ENCODE measurements around the gene CWH43.
A peak's percentile ranks its signal among the peaks of the same experiment; 100 is the strongest.
"Not testable (repeated sequence)": the region's sequence is repeated elsewhere in the genome, so short reads cannot be mapped to it uniquely, and the experiment has no call there.

CWH43 gene

DNA sequence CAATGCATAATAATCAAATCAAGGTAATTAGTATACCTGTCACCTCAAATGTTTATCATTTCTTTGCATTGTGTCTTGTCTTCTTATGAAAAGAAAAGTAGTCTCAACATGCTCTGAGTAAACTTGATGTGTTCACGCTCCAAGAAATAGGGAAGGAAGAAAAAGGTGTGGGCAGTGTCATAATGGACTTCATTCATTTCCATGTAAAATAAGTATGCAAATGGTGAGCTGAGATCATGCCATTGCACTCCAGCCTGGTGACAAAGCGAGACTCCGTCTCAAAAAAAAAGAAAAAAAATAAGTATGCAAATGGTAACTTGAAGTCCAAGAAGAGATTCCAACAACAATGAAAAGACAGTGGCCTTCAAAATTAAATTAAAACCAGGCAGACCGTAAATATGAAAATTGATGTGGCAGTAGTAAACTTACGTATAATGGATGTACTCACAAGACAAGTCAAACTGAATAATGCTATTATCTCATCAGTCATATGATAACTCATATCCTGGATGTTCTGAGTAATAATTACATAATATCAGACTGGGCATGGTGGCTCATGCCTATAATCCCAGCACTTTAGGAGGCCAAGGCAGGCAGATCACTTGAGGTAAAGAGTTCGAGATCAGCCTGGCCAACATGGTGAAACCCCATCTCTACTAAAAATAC is 6.0 kb upstream of the CWH43 start:
- ATAC-seq, result no peak

DNA sequence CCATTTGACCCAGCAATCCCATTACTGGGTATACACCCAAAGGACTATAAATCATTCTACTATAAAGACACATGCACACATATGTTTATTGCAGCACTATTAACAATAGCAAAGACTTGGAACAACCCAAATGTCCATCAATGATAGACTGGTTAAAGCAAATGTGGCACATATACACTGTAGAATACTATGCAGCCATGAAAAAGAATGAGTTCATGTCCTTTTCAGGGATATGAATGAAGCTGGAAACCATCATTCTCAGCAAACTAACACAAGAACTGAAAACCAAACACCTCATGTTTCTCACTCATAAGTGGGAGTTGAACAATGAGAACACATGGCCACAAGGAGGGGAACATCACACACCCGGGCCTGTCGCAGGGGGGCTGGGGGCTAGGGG is 2.1 kb upstream of the CWH43 start:
- not testable (repeated sequence) for ATAC-seq

DNA sequence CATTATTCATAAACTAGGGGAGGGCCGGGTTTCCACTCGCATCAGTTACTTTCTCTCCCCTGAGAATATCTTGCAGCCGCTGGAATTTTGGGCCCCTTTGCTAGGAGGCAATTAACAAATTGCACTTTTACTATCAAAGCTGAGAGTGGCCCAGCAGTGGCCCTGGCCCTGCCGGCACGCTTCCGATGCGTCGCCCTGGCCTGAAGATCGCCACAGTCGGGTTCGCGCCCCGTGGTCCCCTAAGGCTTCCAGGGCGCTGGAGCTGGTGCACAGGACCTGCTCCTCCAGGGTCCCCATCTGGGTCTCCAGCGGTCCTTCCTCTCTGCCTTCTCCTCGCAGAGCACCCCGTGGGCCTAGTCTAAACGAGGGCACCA is 486 bp upstream of the CWH43 start:
- ATAC-seq, result no peak

DNA sequence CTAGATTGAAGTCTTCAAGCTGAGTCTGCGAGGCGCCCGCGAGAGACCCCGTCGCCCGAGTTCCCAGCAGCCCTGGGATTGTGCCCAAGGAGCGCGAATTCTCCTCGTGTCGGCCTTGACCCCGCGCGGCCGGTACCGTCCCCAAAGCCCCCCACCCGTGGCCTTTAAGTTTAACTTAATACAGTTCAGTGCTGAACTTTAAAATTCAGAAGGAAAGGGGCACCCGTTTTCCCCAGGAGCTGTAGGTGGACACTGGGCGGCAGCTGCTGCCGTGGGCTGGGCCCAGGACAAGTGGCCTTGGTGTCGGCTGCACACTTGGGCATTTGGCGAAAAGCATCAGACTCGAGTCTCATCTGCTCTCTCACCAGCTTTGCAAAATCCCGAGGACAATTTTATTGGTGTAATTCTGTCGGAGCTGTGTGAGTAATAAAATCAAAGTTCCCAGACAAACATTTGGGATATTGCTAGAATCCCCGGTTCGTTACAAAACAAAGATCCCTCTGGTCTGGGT is 634 bp downstream of the CWH43 start:
- no peak for ATAC-seq

DNA sequence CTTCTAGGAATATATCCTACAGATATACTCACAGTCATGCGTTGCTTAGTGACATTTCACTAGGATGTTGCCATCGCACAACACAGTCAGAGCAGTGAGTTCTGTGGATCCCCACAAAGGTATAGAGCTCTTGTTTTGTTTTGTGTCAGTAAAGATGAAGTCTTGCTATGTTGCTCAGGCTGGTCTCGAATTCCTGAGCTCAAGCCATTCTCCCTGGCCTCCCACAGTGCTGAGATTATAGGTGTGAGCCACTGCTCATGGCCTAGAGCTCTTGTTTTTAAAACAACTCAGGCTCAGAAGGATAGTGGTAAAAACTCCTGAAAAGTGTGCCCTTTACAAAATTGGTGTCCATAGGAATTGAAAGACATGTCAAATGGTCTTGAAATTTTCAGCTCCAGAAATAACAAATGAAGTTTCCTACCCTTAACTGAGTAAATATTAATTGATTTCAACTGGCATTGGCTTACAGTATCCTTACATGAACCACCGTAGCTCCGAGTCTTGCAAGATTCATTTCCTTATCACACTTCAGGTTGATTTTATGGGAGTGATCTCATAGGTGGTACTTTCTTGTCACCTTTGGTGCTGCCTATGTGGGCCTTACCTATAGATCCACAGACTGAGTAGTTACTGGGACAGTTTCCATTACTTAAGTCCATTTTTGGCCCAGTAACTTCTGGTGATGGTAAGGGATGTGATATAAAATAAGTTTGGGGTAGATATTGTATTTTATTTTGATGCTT is 3.6 kb downstream of the CWH43 start:
- no peak for ATAC-seq

DNA sequence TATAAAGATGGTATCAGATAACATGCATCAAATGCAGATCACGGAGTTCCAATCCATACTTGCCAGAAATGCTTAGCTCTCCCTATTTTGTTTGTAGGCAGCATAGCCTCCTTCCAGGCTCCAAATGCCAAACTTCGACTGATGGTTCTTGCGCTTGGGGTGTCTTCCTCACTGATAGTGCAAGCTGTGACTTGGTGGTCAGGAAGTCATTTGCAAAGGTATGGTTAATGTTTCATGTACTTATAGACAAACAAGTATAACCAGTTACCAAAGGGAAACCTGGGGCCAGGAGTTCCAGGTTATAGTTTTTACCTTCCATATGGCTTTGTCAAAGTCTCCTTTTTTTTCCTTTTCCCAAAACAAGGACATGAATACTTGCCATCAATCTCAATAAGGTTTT is 5.3 kb downstream of the CWH43 start:
- no peak for ATAC-seq

DNA sequence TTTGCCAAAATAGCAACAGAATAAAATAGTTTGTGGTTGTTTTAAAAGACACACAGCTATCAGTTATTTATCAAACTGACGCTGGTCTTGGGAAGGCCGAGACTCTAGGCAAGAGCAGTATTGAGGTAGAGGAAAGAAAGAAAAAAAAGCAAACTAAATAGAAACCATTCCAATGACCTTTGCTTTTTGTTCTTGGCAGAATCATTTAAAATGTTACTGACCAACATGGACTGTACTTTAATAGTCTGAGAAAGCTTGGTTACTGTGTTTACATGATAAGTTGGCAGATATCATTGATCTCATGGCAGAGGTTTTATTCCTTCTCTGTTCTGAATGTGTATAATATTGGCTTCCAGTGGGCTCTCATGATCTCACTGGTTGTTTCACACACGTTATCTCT is 11.9 kb downstream of the CWH43 start:
- no peak for ATAC-seq

DNA sequence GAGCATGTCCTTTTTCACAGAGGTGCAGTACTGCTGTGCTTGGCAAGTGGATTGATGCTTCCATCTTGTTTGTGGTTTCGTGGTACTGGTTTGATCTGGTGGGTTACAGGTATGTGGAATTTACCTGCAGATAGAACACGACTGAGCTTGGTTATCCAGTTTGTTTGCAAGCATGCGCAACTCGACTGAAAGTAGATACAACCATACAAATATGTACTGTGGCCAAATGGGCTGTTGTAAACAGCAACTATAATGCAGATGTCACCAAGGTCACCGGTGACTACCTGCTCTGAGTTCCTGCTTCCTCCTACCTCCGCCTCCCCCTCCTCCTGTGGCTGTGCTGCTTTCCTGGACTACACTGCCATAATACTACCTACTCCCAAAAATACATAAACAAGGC is 12.4 kb downstream of the CWH43 start:
- ATAC-seq, result no peak

DNA sequence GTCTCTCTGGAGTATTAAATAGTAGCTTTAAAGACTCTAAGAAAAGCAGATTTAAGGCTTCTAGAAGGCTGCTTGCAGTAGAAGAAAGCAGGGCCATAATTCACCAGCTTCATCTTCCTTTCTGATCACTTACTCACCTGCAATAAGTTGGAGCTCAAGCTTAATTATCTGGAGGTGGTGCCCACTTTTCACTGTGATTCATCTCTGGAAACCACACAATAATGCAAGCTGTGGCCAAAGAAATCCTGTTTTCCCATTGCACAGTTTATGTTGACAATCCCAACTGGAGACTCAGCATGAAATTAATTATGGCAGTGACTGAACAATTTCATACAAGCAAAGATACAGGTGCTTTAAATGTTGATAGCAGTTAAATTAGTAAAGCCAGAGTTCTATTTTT is 14.7 kb downstream of the CWH43 start:
- ATAC-seq, result no peak

DNA sequence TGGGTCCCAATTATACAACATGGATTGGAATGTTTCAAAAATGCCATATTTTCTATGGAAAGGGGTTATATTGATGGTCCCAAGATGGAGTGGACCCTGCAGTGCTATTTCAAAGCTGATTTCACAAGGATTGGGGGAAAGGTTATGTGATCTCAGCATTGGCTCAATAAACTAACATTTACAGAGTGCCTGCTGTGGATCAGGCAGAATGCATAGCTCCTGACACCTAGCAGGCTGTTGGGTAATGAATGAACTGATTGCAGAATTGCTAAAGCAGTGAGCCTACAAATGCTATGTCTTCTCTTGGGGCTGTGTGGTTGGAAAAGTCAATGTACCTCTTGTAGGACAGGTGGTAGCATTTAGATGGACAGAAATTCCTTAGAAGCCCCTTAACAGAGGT is 16.9 kb downstream of the CWH43 start:
- ATAC-seq, result no peak

DNA sequence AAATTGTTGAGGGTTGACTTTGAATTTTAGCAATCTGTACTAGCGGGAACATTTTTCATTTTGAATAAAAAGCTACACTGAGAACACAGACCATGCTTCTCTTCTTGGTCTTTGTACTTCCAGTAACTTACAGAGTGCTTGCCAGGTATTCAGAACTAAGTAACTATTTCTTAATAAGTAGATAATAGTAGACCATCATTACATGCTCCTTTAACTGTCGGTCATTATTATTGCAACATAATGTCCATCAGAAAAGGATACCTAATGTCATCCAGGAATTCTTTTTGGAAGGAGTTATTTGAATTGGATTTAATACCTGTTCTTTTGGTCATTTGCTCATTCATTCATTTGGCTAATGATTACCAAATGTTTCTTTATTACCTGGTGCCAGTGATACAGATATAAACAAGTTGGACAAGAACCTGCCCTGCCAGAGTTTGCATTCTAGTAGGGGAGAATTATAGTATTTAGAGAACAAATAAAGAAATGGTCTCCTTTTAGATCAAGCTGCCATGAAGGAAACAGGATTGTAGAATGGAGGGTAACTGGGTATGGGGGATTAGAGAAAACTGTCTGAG is 32.7 kb downstream of the CWH43 start:
- no peak for ATAC-seq

DNA sequence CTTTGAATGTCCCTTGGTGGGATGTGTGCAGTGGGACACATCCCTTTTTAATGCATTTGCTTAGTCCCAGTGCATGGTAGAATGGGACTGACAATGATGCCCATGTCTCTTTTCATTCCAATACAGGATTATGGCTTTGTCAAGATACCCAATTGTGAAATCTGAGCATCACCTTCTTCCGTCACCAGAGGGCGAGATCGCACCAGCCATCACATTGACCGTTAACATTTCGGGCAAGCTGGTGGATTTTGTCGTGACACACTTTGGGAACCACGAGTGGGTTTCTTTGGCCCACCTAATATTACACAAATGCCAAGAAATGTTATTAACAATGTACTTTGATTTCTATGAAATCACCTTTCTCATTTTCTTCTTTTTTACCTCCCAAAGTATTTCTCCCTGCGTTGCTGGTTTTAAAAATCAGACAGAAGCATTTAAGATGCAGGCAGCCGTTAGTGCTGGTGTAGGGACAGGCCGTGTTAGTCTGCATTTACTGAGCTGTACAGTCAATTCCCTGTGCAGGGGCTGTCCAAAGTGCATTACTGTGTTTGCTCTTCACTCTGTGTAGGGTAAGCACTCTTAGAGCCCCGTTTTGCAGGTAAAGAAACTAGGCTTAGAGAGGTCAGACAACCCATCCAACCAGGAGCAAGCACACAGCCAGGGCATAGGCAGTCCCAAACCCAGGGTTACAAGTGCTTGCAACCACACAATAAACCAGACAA is 46.5 kb downstream of the CWH43 start:
- ATAC-seq, result no peak

DNA sequence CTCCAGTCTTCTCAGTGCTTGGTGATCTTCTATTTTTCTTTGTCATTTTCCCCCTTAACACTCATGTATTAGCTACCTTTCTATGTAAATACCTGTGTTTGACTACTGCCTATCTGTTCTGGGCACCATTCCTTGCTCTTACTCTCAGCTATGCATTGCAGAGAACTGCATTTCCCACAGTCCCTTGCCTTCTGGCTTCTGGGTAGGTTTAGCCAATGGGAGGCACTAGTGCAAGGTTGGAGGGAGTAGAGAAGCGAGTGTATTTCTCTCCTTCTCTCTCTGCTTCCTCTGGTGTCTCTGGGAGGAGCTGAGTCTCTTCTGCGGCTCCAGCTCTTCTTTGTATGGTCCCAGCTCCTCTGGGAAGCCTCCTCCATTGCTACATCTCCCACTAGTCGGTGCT is 50.5 kb downstream of the CWH43 start:
- ATAC-seq, result no peak

DNA sequence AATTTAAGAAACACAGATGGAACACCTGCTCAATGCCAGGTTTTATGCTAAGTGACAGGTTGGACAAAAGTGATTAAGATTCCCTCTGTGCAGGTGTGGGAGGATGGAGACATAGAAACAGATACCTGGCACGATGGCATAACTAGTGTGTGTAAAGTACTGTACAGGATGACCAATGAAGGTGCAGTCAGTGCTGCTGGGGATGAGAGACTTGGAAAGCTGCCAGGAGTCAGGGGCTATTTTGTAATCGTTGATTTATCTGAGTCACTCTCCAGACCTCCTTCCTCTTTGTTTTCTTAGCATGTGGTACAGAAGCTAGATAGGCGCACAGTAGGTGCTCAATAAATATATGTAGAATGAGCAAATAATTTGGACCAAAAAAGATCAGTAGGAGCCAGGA is 58.2 kb downstream of the CWH43 start:
- ATAC-seq, result no peak

DNA sequence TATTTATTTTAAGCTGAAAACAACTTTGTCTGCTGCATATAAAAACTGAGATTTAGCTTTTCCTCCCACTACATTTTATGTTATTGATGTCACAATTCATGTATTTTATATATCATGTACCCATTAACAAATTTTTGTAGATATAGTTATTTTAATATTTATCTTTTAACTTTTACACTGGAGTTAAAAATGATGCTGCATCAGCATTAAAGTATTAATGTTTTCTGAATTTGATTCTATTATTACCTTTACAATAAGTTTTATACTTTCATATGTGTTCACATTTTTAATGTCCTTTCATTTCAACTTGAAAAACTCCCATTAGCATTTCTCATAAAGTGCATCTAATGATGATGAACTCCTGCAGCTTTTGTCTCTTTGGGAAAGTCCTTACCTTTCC is 72.2 kb downstream of the CWH43 start:
- ATAC-seq, result no peak

DNA sequence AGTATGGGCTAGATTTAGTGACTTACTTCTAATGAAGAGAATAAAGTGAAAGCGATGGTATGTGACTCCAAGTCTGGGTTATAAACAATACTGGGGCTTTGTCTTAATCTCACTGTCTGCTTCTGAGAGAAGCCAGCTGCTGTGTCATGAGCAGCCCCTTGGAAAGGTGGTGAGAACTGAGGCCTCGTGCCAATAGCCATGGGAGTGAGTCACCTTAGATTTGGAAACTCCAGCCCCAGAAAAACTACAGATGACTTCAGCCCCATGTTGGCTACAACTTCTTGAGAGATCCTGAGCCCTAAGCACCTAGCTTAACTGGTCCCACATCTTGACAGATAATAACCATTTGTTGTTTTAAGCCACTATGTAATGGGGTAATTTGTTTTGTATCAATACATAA is 77.6 kb downstream of the CWH43 start:
- ATAC-seq, result no peak

DNA sequence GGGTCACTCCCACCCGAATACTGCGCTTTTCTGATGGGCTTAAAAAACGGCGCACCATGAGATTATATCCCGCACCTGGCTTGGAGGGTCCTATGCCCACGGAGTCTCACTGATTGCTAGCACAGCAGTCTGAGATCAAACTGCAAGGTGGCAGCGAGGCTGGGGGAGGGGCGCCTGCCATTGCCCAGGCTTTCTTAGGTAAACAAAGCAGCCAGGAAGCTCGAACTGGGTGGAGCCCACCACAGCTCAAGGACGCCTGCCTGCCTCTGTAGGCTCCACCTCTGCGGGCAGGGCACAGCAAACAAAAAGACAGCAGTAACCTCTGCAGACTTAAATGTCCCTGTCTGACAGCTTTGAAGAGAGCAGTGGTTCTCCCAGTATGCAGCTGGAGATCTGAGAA is 86.1 kb downstream of the CWH43 start:
- not testable (repeated sequence) for ATAC-seq

DNA sequence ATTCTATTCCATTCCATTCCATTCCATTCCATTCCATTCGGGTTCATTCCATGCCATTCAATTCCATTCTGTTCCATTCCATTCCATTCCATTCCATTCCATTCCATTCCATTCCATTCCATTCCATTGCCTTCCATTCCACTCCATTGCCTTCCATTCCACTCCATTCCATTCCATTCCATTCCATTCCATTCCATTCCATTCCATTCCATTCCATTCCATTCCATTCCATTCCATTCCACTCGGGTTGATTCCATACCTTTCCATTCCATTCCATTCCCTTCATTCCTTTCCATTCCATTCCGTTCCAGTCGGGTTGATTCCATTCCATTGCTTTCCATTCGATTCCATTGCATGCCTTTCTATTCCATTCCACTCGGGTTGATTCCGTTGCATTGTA is 105.8 kb downstream of the CWH43 start:
- peak in 1 of 2 donors; percentile 19 for ATAC-seq

DNA sequence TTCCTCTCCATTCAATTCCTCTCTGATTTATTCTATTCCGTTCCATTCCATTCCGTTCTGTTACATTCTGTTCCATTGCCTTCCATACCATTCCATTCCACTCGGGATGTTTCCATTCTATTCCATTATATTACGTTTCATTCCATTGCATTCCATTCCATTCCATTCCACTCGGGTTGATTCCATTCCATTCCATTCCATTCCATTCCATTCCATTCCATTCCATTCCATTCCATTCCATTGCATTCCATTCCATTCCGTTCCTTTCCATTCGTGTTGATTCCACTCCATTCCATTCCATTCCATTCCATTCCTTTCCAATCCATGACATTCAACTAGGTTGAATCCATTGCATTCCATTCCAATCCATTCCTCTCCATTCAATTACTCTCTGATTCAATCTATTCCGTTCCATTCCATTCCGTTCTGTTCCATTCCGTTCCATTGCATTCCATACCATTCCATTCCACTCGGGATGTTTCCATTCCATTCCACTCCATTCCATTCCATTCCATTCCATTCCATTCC is 106.6 kb downstream of the CWH43 start:
- peak in 1 of 2 donors; percentile 43 for ATAC-seq

DNA sequence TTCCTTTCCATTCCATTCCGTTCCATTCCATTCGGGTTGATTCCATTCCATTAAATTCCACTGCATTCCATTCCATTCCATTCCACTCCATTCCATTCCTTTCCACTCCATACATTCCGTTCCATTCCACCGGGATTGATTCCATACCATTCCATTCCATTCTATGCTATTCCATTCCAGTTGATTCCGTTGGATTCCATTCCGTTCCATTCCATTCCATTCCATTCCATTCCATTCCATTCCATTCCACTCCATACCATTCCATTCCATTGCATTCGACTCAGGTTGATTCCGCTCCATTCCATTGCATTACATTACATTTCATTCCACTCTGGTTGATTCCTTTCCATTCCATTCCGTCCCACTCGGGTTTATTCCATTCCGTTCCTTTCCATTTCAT is 110.1 kb downstream of the CWH43 start:
- not testable (repeated sequence) for ATAC-seq

DNA sequence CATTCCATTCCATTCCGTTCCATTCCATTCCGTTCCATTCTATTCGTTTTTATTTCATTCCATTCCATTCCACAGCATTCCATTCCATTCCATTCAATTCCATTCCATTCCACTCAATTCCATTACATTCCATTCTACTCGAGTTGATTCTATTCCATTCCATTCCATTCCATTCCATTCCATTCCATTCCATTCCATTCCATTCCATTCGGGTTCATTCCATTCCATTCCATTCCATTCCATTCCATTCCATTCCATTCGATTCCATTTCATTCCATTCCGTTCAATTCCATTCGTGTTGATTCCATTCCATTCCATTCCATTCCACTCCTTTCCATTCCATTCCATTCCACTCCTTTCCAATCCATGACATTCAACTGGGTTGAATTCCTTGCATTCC is 110.6 kb downstream of the CWH43 start:
- ATAC-seq, result not testable (repeated sequence)

DNA sequence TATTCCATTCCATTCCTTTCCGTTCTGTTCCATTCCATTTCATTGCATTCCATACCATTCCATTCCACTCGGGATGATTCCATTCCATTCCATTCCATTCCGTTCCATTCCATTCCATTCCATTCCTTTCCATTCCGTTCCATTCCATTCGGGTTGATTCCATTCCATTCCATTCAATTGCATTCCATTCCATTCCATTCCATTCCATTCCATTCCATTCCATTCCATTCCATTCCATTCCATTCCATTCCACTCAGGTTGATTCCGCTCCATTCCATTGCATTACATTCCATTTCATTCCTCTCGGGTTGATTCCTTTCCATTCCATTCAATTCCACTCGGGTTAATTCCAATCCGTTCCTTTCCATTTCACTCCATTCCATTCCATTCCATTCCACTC is 111.0 kb downstream of the CWH43 start:
- peak; percentile 20 to 23 for ATAC-seq

DNA sequence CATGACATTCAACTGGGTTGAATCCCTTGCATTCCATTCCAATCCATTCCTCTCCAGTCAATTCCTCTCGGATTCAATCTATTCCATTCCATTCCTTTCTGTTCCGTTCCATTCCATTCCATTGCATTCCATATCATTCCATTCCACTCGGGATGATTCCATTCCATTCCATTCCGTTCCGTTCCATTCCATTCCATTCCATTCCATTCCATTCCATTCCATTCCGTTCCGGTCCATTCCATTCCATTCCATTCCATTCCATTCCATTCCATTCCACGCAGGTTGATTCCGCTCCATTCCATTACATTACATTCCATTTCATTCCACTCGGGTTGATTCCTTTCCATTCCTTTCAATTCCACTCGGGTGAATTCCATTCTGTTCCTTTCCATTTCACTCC is 111.4 kb downstream of the CWH43 start:
- ATAC-seq, result not testable (repeated sequence)

Measured in activated CD4-positive, CD25-positive, alpha-beta regulatory T cell treated with anti-CD3 and anti-CD28 coated beads, Interleukin-2, amount 50 U/mL, for 24 hours (primary cell).